GM12872 (cell line): ENCODE results near the gene MTREX.

Experiments
- TF ChIP-seq, protein P1 (sequence below): IDR thresholded peaks from 3 replicates; pipeline ENCODE4 v1.5.1; 2011; ENCODE audit warnings: low read depth, mild to moderate bottlenecking, low read length, moderate library complexity; ENCODE audit not compliant: insufficient read depth

The MTREX gene

DNA sequence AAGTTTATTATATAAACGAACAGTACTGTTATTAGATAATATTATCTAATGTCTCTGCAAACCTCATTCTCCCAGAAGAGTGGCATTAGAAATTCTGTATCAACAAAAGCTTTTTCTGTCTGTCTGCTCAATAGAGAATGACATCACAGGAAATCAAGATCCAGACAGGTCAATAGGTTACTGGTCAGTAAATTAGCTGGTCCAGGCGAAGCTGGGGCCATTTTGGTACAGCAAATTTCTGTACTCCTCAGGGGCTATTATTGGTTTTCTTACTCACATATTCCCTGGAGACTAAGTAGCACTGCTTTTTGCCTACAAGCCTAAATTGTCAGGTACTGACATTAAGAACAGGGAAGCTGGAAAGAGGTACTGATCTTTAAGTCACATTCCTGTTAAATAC is 146.5 kb downstream of the MTREX start:
- TF ChIP-seq, protein P1, sequence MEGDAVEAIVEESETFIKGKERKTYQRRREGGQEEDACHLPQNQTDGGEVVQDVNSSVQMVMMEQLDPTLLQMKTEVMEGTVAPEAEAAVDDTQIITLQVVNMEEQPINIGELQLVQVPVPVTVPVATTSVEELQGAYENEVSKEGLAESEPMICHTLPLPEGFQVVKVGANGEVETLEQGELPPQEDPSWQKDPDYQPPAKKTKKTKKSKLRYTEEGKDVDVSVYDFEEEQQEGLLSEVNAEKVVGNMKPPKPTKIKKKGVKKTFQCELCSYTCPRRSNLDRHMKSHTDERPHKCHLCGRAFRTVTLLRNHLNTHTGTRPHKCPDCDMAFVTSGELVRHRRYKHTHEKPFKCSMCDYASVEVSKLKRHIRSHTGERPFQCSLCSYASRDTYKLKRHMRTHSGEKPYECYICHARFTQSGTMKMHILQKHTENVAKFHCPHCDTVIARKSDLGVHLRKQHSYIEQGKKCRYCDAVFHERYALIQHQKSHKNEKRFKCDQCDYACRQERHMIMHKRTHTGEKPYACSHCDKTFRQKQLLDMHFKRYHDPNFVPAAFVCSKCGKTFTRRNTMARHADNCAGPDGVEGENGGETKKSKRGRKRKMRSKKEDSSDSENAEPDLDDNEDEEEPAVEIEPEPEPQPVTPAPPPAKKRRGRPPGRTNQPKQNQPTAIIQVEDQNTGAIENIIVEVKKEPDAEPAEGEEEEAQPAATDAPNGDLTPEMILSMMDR: no peak

DNA sequence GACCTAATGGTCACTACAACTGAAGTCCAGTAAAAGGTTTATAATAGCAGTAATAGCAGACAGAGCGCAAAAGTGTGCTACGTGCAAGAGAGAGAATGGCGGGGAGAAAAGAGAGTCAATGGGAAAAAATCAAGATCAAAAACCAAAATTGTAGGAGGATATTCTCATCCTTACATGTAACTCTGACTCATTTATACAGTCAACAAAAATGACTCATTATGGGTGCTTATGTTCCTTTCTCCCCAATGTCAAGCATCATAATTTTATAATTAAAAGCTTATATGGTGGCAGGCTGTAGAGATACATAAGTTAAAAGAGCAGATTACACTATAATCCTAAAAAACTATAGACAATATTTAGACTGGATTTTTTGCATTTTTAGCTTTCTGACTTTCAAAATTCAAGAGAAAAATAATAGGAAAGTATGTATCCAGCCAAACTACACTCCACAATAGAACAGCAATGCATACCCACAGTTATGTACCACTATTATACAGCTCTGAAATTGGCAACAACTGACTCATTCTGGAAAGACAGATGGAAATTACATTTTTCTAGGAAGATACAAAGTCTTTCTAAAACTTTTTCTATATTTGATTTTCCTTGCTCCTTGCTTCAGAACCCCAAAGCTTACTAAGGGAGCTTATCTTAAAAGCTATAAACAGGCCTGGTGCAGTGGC is 148.6 kb downstream of the MTREX start:
- TF ChIP-seq, protein P1: no peak

DNA sequence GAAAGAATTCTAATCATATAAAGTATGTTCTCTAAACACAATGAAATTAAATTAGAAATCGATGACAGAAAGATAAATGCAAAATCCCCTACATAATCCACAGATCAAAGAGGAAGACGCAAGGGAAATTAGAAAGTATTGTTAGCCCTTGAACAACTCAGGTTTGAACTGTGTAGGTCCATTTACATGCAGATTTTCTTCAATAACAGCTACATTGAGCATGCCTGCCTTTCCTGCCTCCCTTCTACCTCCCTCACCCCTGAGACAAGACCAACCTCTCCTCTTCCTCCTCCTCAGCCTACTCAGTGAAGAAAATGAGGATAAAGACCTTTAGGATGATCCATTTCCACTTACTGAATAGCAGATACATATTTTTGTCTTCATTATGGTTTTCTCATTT is 151.8 kb downstream of the MTREX start:
- TF ChIP-seq, protein P1: no peak

DNA sequence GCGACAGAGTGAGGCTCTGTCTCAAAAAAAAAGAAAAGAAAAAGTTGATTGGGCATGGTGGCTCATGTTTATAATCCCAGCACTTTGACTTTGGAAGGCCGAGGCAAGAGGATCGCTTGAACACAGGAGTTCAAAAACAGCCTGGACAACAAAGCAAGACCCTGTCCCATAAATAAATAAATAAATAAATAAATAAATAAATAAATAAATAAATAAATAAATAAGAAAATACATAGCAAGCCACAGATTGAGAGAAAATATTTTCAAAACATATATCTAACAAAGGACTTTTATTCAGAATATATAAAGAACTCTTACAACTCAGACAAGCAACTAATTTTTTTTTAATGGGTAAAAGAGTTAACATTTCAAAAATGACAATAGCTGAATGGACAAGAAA is 155.8 kb downstream of the MTREX start:
- TF ChIP-seq, protein P1: no peak

DNA sequence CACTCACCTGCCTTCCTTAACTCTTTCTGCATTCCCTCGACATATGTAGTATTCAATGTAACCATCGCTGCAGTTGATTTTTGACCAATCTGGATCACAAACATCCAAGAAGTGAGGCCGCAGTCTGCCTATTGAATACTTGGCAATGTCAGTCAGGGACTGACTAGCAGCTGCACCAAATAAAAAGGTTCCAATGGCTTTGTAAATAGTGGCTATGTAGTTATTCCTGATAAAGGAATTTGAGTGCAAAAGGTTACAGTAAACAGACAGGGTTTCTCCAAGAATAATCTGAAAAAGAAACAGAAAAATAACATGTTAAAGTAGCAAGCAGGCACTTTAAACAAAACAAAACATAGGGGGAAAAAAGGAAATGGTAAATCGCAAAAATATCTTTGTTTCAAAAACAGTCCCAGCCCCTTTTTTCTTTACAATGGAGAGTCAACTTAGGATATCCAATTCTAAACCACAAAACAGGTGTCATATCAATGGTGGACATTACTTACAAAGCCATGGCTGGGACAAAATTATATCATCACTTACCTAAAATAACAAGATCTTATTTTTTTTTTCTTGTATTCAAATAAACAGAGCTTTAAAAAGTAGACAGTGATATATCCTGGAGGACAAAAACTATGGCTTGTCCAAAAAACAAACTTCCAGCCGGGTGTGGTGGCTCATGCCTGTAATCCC is 160.2 kb downstream of the MTREX start:
- TF ChIP-seq, protein P1: no peak

DNA sequence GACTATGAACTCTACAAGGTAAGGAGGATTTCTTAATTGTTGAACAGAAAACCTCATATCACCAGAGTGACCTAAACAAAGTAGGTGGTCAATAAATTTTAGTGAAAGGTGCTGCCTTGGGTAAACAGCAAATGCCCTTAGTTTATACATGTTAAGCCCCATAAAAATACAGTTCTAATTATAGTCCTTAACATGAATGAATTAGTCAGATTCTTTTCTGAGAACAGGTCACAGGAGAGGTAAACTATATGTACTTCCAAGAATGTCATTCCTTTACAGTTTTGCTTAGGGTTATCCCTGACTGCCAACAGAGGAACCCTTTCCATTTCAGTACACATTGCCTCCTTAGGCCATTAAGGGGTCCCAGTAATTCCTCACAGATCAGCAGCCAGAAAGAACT is 162.1 kb downstream of the MTREX start:
- TF ChIP-seq, protein P1: no peak

DNA sequence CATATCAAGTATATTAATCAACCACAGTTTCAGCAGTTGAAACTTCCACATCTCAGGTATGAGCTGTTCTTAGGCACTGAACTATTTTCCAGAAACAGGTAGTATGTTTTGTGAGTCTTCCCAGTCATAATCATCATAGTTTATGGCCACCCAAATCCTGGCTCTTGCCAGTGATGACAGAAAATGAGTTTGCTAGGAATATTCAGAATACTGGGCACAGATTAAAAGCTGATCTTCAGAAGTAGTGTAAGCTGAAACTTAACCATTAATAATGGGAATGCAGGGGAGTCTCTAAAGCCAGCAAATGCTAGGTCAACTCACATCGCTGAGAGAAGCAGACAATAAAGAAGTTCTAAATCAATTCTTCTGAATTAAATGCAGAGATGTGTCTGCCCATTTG is 162.5 kb downstream of the MTREX start:
- TF ChIP-seq, protein P1: no peak
